Stimulated activated CD4-positive, alpha-beta T cell treated with anti-CD3 and anti-CD28 coated beads, Interleukin-4, amount 100 ng/mL, for 4 hours (primary cell): ENCODE results near the gene GNAI3.

Experiments
- DNase-seq, 2 experiments: peaks; one replicate each; pipeline ENCODE4 v3.0.0-alpha.2; 2020

The GNAI3 gene

DNA sequence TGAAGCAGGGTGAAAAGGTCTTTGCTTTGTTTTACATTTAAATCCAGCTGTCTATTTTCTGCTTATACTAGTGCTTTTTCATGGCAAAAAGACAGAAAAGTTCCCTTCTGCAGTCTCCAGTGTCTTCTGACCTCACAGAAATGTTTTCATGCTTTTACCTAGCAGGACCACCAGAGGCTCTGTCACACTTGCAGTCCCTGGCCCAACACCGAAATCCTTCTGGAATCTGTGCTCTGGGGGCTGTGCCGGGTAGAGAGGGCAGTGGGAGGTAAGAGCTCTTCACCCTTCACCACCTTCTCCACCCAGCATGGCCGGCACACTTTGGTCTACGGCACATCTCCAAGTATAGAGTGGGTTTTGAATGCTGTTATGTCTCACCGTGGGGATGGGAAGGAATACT lies 50.2 kb downstream of the GNAI3 start:
- no peak for DNase-seq

DNA sequence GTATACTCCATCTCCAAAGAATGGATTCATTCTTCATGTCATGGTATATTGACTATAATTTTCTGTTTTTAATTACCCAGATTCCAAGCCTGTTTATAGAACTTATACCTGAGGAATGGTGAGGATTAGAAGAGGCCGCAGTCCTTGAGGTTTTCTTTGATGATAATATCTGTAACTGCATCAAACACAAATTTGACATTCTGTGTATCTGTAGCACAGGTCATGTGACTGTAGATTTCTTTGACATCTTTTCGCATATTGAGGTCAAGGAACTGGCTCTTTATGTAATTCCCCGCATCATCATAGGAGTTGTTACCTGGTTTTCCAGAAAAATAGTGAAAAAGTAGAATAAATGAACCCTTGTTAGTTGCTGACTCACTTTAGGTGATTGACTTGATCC lies 54.8 kb downstream of the GNAI3 start:
- no peak for DNase-seq

DNA sequence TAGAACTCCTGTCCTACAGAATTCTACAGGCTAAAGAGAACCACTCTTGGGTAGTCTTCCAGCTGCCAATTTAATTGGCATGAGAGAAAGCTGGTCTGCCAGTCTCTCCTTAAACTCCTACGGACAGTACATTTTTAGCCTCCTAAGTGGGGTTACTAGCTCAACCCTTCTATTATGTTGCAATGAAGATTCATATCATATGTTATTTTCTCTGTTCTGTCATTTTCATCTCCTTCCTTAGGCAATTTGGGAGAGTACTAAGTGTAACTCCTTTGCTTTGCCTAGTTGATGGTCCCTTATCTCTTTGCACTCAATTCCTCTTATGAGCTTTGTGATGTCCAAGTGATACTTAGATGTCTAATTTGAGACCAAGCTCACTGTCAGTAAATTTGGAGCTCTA lies 57.0 kb downstream of the GNAI3 start:
- DNase-seq, result no peak

DNA sequence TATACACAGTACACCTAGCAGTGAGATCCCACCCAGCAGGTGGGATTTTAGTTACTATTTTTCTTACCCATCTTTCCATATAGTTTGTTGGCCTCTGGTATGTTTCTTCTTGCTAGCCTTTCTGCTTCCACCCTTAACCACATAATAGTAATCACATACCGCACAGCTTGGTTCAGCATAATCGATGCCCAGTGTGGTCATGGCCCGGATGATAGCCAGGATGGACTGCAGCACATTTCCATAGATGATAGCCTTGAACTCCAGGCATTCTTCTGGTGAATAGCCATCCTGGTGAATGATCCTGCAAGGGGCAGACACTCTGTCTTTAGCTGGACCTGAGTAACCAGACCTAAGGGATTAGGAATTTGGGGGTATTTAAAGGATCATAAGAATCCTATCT lies 61.5 kb downstream of the GNAI3 start:
- DNase-seq, result no peak

DNA sequence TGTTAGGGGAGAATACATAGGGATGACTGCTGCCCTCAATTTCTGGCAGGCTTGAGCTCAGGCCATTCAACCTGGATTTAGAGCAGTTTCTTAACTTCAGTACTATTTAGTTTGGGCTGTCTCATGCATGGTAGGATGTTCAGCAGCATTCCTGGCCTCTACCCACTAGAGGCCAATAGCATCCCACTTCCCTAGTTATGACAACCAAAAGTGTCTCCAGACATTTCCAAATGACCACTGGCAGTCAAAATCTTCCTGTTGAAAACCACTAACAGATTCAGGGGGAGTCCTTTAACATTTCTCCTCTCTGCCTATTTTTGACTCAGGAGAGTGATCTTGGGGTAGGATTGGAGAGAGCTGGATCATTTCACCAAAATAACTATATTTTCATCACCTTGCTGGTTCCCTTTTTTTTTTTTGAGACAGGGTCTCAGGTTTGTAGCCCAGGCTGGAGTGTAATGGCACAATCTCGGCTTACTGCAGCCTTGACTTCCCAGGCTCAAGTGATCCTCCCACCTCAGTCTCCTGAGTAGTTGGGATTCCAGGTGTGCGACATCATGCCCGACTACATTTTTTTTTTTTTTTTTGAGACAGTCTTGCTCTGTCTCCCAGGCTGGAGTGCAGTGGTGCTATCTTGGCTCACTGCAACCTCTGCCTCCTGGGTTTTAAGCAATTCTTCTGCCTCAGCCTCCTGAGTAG lies 62.3 kb downstream of the GNAI3 start:
- no peak for DNase-seq

DNA sequence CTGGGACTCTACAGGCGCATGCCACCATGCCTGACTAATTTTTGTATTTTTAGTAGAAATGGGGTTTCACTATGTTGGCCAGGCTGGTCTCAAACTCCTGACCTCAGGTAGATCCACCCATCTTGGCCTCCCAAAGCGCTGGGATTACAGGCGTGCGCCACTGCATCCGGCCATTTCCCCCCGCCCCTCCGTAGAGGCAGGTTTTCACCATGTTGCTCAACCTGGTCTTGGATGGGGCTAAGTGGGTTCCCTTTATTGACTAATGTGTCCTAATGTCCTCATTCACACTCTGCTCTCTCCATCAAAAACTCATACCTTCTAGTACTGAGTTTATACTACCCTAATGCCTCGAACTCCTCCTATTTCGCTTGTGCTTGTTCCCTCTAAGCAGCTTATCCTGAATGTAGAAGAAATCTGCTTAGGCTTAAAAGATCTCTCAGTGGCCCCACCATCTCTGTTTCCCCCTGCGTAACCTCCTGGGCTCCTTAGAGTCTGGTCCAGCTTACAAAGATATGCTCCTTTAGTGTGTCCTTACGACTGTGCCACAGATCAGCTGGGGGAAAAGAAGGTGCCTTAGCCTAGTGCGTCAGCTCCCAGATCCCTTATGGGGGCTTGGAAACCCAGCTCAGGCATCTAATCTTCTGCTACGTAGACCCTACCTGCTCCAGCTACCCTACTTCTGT lies 63.0 kb downstream of the GNAI3 start:
- DNase-seq, result no peak

DNA sequence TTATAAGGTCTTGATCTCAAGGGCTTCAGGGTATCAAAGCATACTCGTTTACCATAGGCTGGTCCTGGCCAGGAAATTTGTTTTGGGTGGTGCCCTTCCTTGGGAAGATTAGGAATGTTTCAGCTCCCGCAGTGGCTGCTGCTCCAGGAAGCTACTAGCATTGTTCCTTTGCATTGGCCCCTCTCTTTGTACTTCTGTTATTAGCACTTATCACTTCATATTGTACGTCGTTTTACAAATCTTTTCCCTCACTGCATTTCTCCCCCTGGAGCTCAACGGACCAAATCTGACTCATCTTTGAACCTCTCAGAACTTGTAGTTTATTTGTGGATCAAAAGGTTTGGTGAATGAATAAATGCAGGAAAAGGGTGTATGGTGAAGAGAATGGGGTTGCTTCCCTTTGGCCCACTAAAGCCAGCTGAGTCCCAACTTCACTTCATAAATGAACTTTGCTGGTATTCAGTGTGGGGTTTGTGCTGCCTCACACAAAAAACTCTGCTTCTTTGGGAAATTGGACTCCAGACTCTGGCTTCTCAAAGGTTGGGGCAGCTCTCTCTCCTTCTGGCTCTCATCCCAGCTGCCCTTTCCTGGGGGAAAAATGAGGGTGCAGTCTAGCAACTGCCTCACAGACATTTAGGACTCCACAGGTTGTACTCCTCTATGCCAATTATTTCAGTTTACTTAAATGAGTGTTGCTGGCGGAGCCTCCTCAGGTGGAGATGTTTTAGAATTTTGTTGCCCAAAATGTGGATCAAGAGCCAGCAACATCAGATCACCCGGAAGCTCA lies 65.1 kb downstream of the GNAI3 start:
- DNase-seq, result no peak

DNA sequence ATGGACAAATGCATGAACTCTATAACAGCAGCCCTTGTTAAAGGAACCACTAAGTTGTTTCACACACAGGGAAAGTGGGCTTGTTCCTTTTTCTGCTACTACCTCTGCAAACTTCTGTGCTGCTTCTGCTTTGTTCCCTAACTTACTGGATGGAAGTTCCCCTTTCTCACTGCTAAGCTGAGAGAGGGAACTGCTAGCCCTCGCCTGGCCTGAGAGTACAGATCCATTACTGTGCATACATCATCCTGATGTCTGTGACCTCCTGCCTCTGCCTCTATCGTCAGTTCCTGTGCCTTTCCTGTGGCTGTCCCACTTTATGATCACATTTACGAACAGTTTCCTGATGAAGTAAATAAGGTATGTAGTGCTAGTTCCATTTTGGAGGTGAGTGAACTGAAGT lies 67.5 kb downstream of the GNAI3 start:
- no peak for DNase-seq

DNA sequence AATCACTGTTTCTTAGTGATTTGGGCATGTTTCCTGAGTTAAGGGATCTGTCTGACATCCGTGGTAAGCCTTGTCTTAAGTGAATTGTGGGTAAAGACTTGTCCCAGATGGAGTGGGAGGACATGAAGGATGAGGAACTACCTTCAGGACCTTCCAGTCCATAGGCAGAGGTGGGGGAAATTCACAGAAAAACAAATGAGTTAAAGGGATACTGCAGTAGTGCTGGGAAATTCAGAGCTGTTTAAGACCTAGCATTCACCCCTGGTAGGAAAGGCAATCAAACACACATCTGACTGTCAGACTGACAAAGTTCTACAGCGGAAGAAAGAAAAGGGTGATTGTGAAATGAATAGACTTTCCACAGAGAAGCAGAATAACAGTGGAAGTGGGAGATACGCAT lies 68.0 kb downstream of the GNAI3 start:
- DNase-seq, result no peak

DNA sequence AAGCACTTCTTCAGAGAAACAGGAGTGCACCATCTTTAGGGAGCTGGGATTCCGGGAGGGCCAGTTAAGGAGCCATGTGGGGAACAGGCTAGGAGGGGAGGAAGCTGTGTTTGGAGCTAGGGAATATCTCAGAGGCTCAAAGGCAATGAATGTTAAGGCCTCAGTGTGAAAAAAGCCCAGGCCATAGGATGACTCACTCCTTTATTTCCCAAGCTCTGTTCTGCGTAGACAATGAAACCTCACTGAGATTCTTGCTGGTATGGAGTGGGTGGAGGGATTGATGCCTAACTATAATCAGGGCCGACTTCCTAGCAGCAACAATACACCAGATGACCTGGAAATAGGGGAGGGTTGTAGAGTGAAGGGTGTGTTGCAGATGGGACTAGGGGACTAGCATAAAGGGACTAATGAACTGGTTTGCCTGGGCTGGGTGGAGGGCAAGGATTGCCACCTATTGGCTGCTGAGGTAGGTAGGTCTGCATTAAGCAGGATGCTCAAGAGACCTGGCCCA lies 68.9 kb downstream of the GNAI3 start:
- no peak for DNase-seq

DNA sequence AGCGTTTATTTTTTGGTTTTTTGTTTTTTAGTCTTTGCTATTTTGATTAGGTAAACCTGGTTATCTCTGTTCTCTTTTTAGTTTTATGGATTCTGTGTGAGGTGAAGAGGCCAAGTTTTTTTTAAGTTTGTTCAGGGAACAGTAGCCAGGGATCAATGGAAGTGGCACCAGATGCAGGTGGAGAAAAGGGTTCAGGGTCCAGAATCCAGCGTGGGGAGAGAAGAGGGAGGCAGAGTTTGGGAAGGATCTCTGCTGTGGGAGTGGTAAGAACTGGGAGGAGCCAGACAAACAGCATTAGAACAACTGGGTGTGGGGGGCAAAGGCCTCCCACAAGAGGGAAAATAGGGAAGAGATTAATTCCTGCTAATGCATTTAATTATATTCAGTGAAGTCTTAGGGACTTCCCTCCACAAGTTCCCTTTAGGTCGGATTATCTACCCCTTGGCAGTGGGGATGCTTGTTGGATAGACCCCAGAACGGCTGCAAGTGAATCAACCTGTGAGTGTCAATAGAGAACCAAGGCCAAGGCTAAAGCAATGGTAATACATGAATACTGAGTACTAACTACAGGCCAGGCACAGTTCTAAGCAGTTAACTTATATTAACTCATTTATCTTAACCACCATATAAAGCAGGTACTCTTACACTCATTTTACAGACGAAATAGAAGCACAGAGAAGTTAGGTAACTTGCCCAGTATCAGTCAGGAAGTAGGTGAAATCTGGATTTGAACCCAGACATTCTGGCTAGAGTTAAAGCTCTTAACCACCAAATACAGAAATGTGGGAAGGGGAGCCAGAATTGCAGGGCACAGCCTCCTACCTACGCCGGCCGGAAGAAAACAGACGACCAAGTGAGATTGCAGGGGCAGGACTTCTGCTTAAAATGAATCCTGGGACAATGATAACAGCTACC lies 70.5 kb downstream of the GNAI3 start:
- no peak for DNase-seq

DNA sequence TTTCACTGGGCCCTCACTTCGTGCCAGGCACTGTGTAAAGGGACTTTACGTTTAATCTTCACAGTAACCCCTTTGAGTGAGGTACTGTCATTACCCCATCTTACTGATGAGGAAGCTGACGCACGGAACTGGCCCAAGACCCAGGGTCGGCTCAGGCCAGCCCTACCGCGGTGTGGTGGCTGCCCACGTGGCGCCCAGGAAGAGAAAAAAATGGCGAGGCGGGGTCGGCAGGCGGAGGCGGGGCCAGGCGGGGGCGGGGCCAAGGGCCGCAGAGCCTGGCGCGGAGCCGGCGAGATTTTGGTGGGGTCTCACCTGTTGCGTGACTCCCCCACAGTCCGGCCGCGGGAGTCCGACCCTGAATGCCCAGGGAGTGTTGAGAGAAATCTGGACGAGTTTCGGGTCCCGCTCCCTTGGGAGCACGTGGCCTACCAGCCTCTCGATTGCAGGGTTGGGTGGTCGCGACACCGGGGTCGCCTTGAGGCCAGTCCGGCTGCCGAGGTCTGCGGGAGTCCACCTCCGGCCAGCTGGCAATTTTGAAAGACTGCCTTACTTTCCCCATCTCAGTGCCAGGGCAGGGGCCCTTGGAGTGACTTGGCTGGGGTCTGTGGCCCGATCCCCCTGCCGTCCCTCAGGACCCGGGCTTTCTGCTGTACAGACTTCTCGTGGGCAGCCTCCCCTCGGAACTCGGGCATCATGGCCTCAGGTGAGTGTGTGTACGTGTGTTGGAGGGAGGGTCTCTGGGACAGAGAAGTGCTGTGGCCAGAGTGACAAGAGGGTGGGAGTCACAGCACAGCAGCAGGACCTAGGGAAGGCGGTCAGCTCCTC lies 71.4 kb downstream of the GNAI3 start, which contains the start of the genes AMPD2 and GNAT2:
Gene AMPD2 (plus strand): TSS at position 262 of the 825 bp plus-strand sequence. CDS start 1,339 bp downstream, outside the sequence.
Gene GNAT2 (minus strand): TSS at position 41 of the 825 bp plus-strand sequence. CDS start 6,746 bp downstream, outside the sequence.
- peak; percentile 65 to 76 for DNase-seq

DNA sequence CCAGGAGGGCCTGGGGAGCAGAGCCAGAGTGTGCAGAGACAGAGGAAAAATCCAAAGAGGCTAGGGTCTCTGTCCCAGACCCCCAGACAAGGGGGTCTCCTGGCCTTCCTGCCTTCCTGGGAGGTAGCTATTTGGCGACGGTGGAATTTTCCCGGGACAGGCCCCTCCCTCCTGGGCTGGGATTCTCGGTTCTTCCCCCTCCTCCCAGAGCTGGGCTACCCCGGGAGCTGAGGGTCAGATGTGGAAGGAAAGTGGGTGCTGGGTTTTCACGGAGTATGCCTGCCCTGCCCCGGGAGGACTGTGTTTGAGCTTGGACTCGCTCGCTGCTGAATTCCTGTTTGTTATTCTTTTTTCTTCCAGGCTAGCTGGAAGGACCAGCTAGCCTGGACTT lies 72.0 kb downstream of the GNAI3 start:
- DNase-seq, result no peak

DNA sequence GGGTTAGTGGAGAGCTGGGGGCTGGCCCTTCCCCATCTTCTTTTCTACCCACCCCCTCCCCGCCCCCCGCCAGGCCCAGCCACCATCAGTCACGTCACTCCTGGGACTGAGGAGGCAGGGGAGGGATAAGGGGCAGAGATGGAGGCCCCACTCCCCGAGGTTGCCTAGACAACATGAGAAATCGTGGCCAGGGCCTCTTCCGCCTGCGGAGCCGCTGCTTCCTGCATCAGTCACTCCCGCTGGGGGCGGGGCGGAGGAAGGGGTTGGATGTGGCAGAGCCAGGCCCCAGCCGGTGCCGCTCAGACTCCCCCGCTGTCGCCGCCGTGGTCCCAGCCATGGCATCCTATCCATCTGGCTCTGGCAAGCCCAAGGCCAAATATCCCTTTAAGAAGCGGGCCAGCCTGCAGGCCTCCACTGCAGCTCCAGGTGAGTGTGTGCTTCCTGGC lies 72.4 kb downstream of the GNAI3 start:
- peak; percentile 96 for DNase-seq

DNA sequence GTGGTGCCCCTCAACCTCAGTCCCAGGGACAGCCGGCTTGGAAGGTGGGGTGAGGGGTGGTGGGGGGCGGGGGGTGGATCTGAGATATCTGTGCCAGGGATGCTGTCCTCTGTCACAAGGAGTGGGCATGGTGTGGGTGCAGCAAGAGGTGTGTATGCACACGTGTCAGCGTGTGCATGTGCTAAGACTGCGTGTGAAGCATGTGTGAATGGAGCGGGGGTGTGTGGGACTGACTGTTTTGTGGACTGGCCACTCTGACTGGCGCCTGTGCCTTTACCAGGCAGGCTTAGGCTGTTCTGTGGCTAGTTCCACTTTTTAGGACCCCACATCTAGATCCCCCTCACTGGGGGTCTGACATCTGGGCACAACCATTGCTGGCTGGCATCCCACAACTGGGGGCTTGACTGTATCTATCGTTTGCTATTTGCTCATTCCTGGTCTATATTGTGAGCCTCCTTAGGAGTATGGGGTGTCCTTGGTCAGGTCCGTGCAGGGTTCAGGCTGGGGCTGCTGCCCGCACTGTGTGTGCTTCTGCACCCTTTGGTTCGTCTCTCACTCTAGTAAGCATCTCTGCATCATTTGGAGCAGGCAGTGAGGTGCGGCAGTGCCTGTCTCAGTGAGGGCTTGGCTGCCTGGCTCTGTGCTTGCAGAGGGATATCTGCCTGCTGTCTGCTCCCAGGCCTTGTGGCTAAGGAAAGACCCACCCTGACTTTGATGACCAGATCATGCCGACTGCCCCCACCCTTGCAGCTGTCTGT lies 73.1 kb downstream of the GNAI3 start:
- DNase-seq, result peak in 1 of 2 experiments; percentile 16

DNA sequence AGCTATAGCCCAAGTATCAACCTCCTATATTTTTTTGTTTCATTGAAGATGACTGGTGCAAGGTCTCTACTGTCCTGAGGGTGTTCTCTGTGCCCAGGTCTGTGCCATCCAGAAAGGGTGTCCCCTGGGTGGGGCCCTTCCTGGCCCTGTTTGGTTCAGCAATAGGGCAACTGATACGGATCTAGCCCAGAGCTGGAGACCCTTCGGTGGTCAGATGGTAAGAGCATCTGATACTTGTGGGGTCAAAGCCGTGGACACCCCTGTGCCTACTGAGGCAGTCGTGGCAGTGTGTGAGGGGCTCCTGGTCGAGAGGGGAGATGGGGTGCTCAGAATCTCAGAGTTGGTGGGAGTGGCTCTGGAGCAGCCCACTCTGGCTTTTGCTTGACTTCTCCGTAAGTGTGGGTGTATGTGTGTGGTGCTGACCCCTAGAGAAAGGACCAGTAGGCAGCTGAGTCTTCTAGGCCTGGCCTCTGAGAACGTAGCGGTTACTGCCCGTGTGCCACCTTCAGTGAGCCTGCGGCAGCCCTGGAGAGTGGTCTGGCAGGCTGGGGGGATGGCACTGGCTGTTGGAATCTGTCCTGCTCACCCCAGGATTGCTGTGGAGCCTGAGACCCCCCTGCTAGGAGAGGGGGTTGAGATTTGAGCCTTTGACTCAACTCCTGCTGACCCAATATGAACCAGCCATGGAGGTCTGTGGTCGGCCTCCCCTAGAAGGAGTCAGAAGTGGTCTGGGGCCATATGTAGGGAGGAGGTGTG lies 73.9 kb downstream of the GNAI3 start:
- DNase-seq, result no peak

DNA sequence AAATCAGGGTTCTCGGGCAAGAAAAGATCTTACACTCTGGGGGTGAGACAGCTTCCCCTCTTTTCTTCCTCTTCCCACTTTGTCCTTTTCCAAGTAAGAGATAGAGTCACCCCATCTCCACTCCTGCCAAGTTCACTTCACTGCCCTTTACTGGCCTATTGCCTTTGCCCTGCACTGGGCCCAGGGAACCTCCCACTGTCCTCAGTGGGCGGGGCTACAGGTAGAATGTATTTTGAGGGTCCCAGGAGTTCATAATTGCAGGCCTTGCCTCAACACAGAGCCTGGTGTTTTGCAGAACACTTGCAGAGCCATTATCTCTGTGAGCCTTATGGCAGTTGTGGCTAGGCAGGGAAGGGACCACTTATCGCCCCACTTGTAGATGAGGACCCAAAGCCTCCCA lies 74.5 kb downstream of the GNAI3 start:
- no peak for DNase-seq

DNA sequence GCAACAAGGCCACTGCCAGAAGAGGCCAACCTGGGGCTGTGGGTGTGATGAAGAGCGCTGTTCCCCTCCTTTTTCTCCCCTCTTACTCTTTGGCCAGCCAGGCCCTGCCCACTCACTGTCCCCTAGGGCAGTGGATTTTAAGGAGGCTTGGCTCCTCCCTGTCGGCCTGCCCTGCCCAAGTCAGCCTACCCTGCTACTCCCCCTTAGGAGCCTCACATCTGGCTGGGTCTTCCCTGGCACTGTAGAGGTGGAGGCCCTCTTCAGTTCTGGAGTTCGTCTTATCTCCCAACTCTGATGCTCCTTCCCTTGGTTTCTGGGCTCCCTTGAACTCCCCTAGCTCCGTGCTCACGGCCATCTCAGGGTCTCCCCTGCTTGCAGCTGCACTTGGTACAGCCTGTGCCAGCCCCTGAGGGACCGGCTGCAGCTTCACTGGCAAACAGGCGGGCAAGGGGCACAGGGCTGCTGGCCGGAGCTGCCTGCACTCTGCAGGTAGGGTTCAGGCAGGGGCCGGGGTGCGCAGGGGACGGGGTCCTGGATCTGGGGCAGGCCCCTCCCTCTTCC lies 75.3 kb downstream of the GNAI3 start:
- no peak for DNase-seq
